ENCODE data around the gene MYO9A.

DNA sequence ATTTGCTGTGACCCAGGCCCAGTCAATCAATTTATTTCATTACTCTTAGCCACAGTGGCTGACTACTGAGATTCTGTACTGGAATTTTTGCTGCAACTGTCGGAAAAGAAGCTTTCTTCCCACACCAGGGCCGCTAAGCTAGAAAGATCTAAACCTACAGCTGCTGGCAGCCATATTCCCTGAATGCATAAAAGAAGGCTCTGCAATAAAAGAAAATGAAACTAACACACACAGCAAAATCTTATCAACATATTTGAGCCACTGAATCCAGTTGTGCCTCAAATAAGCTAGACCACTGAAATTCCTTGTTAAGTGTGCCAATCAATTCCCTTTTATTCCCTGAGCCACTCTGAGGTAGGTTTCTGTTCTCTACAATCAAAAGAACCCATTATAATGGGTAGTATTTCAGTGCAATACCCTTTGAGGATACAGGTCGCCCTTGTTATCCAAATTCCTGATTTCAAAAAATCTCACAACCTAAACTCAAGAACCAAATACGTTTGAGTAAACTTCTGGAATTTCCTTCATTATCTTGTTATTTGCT is 60.3 kb downstream of the MYO9A start:
- TF ChIP-seq, protein P1, sequence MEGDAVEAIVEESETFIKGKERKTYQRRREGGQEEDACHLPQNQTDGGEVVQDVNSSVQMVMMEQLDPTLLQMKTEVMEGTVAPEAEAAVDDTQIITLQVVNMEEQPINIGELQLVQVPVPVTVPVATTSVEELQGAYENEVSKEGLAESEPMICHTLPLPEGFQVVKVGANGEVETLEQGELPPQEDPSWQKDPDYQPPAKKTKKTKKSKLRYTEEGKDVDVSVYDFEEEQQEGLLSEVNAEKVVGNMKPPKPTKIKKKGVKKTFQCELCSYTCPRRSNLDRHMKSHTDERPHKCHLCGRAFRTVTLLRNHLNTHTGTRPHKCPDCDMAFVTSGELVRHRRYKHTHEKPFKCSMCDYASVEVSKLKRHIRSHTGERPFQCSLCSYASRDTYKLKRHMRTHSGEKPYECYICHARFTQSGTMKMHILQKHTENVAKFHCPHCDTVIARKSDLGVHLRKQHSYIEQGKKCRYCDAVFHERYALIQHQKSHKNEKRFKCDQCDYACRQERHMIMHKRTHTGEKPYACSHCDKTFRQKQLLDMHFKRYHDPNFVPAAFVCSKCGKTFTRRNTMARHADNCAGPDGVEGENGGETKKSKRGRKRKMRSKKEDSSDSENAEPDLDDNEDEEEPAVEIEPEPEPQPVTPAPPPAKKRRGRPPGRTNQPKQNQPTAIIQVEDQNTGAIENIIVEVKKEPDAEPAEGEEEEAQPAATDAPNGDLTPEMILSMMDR (IDR thresholded peaks at IDR 0.05): no peak
- TF ChIP-seq POLR2A (IDR thresholded peaks at IDR 0.05): no peak
